Epithelial cell of alveolus of lung (primary cell): Measurements from ENCODE around the gene SYNCRIP. TPM values are rescaled to one million over a fixed set of nuclear protein-coding genes. Genes with fewer than 3 reads are reported as not detected.

Experiments
- total RNA-seq: library from RNA; depleted of rRNA; stranded (reverse); fragments of >200 nt; gene quantifications from 2 replicates; pipeline ENCODE4 v1.2.1, GENCODE V29; 2015

SYNCRIP gene
- total RNA-seq: 52.9 and 63.4 TPM in 2 replicates

DNA sequence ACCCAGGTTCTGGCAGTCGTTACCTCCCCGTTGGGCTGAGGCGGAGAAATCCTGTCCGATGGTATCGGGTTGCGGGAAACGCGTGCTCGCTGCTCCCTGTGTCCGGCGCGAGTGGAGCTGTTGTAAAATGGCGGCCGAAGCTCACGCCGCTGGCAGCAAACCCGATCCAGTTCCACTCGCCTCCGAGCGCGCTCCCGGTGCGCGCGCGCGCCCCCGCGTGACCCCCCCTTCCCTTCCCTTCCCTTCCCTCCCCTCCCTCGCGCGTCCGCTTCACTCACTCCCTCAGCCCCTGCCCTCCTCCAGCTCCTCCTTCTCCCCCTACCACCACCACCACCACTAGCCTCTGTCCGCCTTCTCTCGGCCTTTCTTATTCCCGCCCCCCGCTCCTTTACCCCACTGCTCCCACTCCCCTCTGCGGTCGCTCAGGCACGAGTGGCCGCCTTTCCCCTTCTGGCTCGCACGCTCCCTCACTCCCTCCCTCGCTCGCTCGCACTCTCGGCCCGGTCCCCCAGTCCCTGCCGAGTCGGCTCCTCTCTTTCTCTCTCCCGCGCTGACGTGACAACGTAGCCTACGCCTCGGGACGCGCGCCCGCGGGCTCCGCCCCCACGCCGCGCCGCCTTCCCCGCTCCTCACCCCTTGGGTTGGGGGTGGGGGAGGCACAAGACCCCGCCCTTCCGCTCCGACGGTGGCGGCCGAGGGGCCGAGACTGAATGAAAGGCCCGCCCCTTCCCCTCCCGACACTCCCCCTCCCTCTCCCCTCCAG is at the start of gene SYNCRIP:
Gene SYNCRIP, minus strand, starts transcription at position 113 of the 763 bp plus-strand sequence. CDS start 1,447 bp downstream, outside the sequence.

DNA sequence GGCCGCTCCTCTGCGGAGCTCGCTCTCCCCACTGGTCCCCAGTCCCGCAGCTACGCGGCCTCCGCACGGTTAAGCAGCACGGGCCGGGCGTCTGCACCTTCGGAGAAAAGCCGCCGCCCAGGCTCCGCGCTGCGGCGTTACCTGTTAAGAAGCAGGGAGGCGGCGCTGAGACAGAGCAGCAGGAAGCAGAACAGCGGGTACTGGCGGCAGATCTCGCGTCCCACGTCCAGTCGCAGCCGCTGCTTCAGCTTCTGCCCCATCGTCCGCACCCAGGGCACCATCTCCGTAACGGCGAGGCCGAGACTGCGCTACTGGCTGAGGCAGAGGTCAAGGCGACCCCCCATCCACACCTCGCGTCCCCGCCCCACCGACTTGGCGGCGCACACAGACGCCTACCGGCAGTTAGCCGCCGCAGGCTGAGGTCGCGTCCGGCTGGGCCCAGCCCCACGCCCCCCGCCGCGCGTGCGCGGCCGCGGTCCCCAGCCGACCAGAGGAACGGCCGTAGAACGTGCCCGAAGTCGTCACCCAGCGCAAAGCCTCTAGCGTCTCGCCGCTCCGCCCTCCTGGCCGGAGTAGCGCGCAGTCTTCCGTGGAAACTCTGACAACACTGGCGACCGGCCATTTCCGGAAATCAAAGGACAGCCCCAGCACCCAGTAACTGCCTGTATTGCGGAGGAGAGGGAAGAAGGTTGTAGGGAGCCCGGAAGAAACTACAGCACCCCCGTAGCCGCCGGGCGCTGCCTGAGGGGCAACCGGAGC is 49.1 kb downstream of the SYNCRIP start, which contains the start of gene SNX14:
Gene SNX14, minus strand, starts transcription at position 421 of the 759 bp plus-strand sequence. Its CDS starts 140 bp downstream, at position 281.

Other genes starting within 250 kb of the SYNCRIP start
- gene NT5E, start 192.8 kb downstream of the SYNCRIP start, total RNA-seq: 27.9 and 111 TPM in 2 replicates
- gene SNX14, start 49.0 kb downstream of the SYNCRIP start, total RNA-seq: 53.5 and 69.3 TPM in 2 replicates